Occipital lobe (tissue), 2 donors: ENCODE data around the gene FOXJ1. TPM values are rescaled to one million over a fixed set of nuclear protein-coding genes. Genes with fewer than 3 reads are reported as not detected.

Experiments
- DNase-seq: peaks from one replicate; lab custom pipeline; 2025; lab: John Stamatoyannopoulos, UW
- total RNA-seq: library from RNA; depleted of rRNA; stranded (reverse); fragments of >200 nt; gene quantifications from one replicate; pipeline ENCODE4 v1.2.3, GENCODE V29; 2014

Gene FOXJ1
- total RNA-seq, 1 donor from 2014 or later = 4.5 TPM

GRCh38 chr17:76160896-76161528, 20.0 kb upstream of the FOXJ1 start:
- no peak for DNase-seq

DNA sequence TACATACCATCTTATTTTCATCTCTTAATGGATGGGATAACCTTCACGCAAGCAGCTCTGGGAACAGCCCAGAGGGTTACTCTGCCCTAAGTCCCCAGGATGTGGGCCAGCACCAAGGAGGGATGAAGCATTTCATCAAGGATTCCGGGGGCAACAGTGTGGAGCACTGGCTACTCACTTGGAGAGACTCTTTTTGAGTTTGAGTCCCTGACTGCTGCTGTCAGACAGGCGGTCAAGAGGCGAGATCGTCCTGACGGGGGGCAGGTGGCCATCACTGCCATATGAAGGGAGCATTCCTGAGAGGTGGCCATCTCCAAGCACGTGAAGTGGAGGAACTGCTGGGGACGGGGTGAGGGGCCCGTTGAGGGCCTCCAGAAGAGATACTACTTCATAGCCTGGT, 18.1 kb upstream of the FOXJ1 start:
- no peak for DNase-seq

GRCh38 chr17:76157759-76158158, 16.7 kb upstream of the FOXJ1 start:
- no peak for DNase-seq

GRCh38 chr17:76156662-76156991, 15.6 kb upstream of the FOXJ1 start:
- no peak for DNase-seq

- no peak for DNase-seq
Measured at GRCh38 chr17:76155988-76156661, 15.1 kb upstream of the FOXJ1 start.

- no peak for DNase-seq
Measured at GRCh38 chr17:76154936-76155845, 14.1 kb upstream of the FOXJ1 start.

GRCh38 chr17:76154292-76154691, 13.2 kb upstream of the FOXJ1 start:
- DNase-seq = no peak

- no peak for DNase-seq
Measured at GRCh38 chr17:76153640-76154039, 12.6 kb upstream of the FOXJ1 start.

DNA sequence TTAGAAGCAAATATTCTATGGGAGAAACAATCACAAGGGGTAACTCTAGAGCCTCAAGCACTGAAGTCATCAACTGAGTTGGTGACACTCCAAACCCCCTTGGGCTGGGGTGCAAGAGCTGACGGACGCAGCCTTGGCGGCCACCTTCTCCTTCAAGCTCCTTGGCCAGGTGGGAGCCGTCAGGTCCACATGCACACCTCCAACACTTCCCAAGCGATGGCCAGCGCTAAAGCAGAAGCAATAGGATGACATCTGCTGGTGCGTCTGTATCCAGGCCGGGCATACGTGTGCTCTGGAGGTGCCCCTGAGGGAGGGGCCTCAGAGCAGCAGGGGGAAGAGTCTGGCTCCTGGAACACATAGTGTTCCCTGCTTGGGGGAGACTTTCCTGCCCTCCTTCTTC, 12.2 kb upstream of the FOXJ1 start:
- DNase-seq = no peak

- DNase-seq = no peak
Measured at GRCh38 chr17:76152591-76152990, 11.5 kb upstream of the FOXJ1 start.

GRCh38 chr17:76151896-76152454, 10.9 kb upstream of the FOXJ1 start:
- no peak for DNase-seq

DNA sequence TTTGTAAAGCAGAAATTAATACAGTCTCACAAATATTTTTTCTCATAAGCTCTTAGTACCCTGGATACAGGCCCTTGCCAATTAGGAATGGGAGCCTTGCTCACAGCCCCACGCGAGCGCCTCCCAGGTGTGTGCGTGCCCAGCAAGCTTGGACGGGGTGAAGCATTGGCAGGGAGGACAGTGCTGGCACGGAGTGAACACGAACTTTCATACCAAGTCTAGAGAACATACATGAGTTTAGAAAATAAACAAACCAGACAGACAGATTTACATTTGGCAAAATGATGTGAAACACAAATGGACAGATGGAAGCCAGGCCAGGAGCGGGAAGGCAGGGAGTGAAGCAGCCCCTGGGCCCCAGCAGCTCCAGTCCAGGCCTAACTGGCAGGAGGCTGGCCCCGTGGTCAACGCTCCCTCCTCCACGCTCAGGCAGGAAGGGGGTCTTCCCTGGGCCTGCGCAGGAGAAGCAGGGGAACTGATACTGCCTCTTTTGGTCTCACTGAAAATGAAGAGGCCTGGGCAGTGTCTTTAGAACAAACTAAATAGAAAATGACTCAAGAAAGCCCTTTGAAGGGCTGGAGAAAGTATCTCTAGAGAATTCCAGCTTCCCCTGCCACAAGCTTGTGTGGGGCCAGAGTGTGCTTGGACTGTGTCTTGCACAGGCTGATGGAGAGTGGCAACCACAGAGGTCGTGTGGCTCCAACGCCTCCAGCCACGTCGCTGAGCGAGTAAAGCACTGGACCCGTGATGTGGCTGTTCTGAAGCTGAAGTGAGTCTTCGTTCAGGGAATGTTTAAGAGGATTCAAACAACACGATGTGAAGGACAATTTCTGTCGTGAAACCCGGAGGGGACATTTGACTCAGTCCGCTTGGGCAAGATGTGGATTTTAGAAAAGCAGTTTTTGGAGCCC, 9.9 kb upstream of the FOXJ1 start:
- DNase-seq = no peak

DNA sequence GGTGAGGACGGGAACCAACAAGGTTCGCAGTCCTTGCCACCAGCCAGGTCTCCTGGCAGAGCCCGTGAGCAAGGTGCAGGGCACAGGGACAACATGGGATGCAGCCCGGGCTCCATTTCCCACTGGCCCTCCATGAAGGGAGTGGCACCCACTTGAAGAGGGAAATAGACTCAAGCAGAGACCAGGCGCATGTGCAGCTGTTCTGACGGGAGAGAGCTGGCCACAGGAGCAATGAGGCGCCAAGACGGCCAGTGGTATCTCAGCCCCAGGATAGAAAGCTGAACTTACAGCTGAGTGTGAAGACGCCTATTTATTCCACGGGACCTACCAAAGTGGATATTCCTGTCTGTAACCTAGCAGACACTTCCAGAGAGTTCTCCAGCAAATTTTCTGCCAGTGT, 8.2 kb upstream of the FOXJ1 start:
- no peak for DNase-seq

DNA sequence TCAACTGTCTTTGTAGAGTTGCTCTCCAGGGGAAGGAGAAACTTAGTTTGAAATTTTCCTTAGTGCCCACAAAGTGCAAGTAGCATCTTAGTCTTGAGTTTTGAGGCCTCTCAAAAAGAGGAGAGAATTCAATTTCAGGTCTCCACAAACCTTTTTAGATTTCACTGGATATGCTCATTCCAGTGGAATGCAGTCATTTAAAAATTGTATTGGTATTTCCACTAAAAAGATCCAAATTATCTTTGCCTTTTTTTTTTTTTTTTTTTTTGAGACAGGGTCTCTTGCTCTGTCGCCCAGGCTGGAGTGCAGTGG, 6.9 kb upstream of the FOXJ1 start:
- DNase-seq = no peak

- no peak for DNase-seq
Measured at GRCh38 chr17:76147211-76148014, 6.4 kb upstream of the FOXJ1 start.

GRCh38 chr17:76146053-76146851, 5.2 kb upstream of the FOXJ1 start:
- no peak for DNase-seq

DNA sequence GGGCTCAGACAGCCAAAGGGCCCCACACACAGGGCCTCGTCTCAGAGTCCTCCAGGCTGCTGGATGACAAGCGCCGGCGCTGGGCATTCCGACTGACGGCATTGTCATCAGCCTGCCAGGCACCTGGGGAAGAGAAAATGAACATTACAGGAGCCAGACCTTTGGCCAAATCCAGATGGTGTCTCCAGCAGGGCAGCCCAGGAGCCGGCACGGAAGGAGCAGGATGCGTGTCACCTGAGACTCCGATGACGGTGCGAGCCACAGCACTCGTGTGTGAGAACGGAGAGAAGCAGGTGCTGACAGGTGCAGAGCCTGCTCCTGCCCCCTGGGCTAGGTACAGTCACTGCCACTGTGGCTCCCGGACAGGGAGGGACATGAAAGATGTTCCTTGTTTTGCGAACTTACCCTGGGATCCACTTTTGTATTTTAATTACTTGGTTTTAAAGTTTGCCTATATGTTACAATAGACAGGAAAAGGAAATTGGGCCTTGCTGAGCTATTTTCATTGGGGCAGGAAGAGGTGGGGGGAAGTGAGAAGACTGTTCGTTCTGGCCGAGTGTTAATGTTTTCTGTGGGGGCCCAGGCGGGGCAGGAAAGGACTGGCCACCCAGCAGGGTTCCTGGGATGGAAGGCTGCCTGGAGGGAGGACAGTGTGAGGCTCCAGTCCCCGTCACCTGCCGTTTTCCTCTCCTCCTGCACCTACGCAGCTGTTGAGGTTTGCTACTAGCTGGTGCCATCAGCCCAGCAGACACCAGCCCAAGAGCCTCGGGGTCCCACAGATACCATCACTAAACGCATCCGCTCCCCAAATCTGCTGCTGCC, 4.4 kb upstream of the FOXJ1 start:
- no peak for DNase-seq

DNA sequence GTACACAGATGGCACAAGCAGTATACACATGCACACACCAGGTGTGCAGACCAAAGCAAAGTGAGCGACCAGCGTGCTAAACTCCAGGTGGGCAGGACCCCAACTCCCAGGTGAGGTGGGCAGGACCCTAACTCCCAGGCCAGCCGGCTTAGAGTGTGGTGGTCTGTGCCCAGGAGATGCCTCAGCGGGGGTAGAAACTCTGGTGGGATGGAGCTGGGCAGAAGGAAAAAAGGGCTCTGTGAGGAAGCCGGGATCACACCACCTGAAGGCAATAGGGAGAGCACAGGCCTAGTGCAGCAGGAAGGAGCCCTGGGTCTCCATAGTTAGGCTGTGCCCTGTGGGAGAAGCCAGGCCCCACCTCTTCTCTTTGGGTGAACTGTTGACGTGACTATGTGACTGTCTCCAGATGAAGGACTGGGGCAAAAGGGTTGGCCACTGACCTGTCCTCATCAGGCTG, 1.6 kb upstream of the FOXJ1 start:
- no peak for DNase-seq
